Chondrocyte (in vitro differentiated cells): ENCODE measurements around the gene TRAPPC14. TPM values are rescaled to one million over a fixed set of nuclear protein-coding genes. Genes with fewer than 3 reads are reported as not detected.

ENCODE experiments used
- DNase-seq: peaks from one replicate; pipeline ENCODE4 v3.0.0; 2021; ENCODE audit warnings: mixed read lengths, low spot score
- H3K27ac Mint-ChIP-seq: one replicate; pipeline ENCODE4 v1.8.0; 2021; ENCODE audit warnings: mild to moderate bottlenecking, moderate library complexity, mixed read lengths; ENCODE audit not compliant: unreplicated experiment
- H3K27me3 Mint-ChIP-seq: 2 replicates; pipeline ENCODE4 v1.8.0; 2021; ENCODE audit warnings: low read depth, mixed read lengths
- H3K36me3 Mint-ChIP-seq: 2 replicates; pipeline ENCODE4 v1.8.0; 2021; ENCODE audit warnings: low read depth, mixed read lengths
- H3K4me1 Mint-ChIP-seq: 2 replicates; pipeline ENCODE4 v1.8.0; 2021; ENCODE audit warnings: low read depth, mild to moderate bottlenecking, mixed read lengths
- H3K4me3 Mint-ChIP-seq: one replicate; pipeline ENCODE4 v1.8.0; 2021; ENCODE audit warnings: mild to moderate bottlenecking, moderate library complexity, mixed read lengths; ENCODE audit not compliant: unreplicated experiment
- H3K9me3 Mint-ChIP-seq: 2 replicates; pipeline ENCODE4 v1.8.0; 2021; ENCODE audit warnings: low read depth, mixed read lengths
- CTCF ChIP-seq: fragments of 200-600 bp; sonication (generic); IDR thresholded peaks from 2 replicates; pipeline ENCODE4 v1.5.0; 2021; ENCODE audit warnings: antibody characterized with exemption, mild to moderate bottlenecking, moderate library complexity
- total RNA-seq: library from RNA; stranded (reverse); gene quantifications from 3 replicates; pipeline ENCODE4 v1.2.1, GENCODE V29; 2021

The TRAPPC14 gene
- total RNA-seq, 1 donor from 2014 or later = 15.4 TPM

GRCh38 chr7:100175296-100175935 is 16.9 kb upstream of the TRAPPC14 start:
- DNase-seq = peak; percentile 55
- Mint-ChIP-seq H3K36me3 (peaks cover 6% of the 10 kb centered on the region), H3K4me1 (peaks cover 16% of the 10 kb centered on the region), H3K9me3 (no peaks in the 10 kb centered on the region), H3K27me3 (peaks cover 7% of the 10 kb centered on the region), H3K27ac (no peak overlapping the region), H3K4me3 (no peak overlapping the region)
- no peak for TF ChIP-seq CTCF

- H3K27me3 Mint-ChIP-seq = peaks cover 5% of the 10 kb centered on the region
- no peaks in the 10 kb centered on the region for H3K9me3 Mint-ChIP-seq
- H3K27ac Mint-ChIP-seq = no peak overlapping the region
- H3K4me3 Mint-ChIP-seq = no peak overlapping the region
- peaks cover 6% of the 10 kb centered on the region for H3K36me3 Mint-ChIP-seq
- no peak for TF ChIP-seq CTCF
- H3K4me1 Mint-ChIP-seq = peaks cover 16% of the 10 kb centered on the region
- peak; percentile 36 for DNase-seq
Measured at GRCh38 chr7:100174582-100174981, 16.1 kb upstream of the TRAPPC14 start.

- TF ChIP-seq CTCF = no peak
- Mint-ChIP-seq H3K36me3 (peaks cover 6% of the 10 kb centered on the region), H3K27me3 (peaks cover 5% of the 10 kb centered on the region), H3K4me1 (peaks cover 17% of the 10 kb centered on the region), H3K4me3 (no peak overlapping the region), H3K27ac (no peak overlapping the region), H3K9me3 (no peaks in the 10 kb centered on the region)
- DNase-seq = peak; percentile 79
Measured at GRCh38 chr7:100173806-100174495, 15.4 kb upstream of the TRAPPC14 start.

- peak; percentile 86 for DNase-seq
- no peaks in the 10 kb centered on the region for H3K9me3 Mint-ChIP-seq
- peak overlapping the region; percentile 48 for H3K4me3 Mint-ChIP-seq
- peaks cover 5% of the 10 kb centered on the region for H3K27me3 Mint-ChIP-seq
- H3K36me3 Mint-ChIP-seq = peaks cover 6% of the 10 kb centered on the region
- H3K4me1 Mint-ChIP-seq = peaks cover 32% of the 10 kb centered on the region
- no peak overlapping the region for H3K27ac Mint-ChIP-seq
- TF ChIP-seq CTCF = no peak
Measured at GRCh38 chr7:100171840-100172239, 13.3 kb upstream of the TRAPPC14 start.

- peak; percentile 86 for DNase-seq
- H3K4me3 Mint-ChIP-seq = no peak overlapping the region
- TF ChIP-seq CTCF = no peak
- H3K27ac Mint-ChIP-seq = no peak overlapping the region
- H3K36me3 Mint-ChIP-seq = peaks cover 6% of the 10 kb centered on the region
- H3K4me1 Mint-ChIP-seq = peaks cover 27% of the 10 kb centered on the region
- no peaks in the 10 kb centered on the region for H3K9me3 Mint-ChIP-seq
- peaks cover 5% of the 10 kb centered on the region for H3K27me3 Mint-ChIP-seq
Measured at GRCh38 chr7:100171087-100171681, 12.7 kb upstream of the TRAPPC14 start.
